Activated naive CD8-positive, alpha-beta T cell treated with anti-CD3 and anti-CD28 coated beads, Interleukin-2, amount 10 ng/mL, durations not matched to agents 7 days and 5 days (primary cell): ENCODE measurements around the gene TBL1X. TPM values are rescaled to one million over a fixed set of nuclear protein-coding genes. Genes with fewer than 3 reads are reported as not detected.

ENCODE experiments used
- ATAC-seq: fragments of 150-1000 bp; cut with Tn5 transposase; one replicate; pipeline ENCODE4 v1.10.0; 2021; ENCODE audit warnings: low read depth, moderate library complexity
- POLR2A ChIA-PET: fragments of 350-600 bp; sonication (Branson Sonifier 250); formaldehyde crosslinking; loops from one replicate; lab custom pipeline; 2021; ENCODE audit warnings: antibody characterized with exemption; lab: Charles Lee
- DNase-seq: peaks from one replicate; pipeline ENCODE4 v3.0.0; 2021
- H3K27ac Mint-ChIP-seq: one replicate; pipeline ENCODE4 v1.8.0; 2022; ENCODE audit warnings: mild to moderate bottlenecking, mixed read lengths
- H3K27me3 Mint-ChIP-seq: one replicate; pipeline ENCODE4 v1.8.0; 2022; ENCODE audit warnings: mild to moderate bottlenecking, moderate library complexity, mixed read lengths
- H3K36me3 Mint-ChIP-seq: one replicate; pipeline ENCODE4 v1.8.0; 2021; ENCODE audit warnings: mild to moderate bottlenecking, mixed read lengths
- H3K4me1 Mint-ChIP-seq: one replicate; pipeline ENCODE4 v1.8.0; 2021; ENCODE audit warnings: mixed read lengths
- H3K4me3 Mint-ChIP-seq: one replicate; pipeline ENCODE4 v1.8.0; 2022; ENCODE audit warnings: mild to moderate bottlenecking, moderate library complexity, mixed read lengths
- H3K9me3 Mint-ChIP-seq: one replicate; pipeline ENCODE4 v1.8.0; 2021; ENCODE audit warnings: mixed read lengths
- total RNA-seq, 2 experiments: library from RNA; stranded (reverse); gene quantifications; one replicate each; pipeline ENCODE4 v1.2.3, GENCODE V29; 2021

The TBL1X gene
- total RNA-seq, 2 experiments from 2014 or later: 29.7 to 31.1 TPM

GRCh38 chrX:9788911-9789310 lies 324.1 kb downstream of the TBL1X start:
- H3K4me1 Mint-ChIP-seq: no peaks in the 10 kb centered on the region
- no peak overlapping the region for H3K27ac Mint-ChIP-seq
- POLR2A ChIA-PET: no interaction called here
- peaks cover 28% of the 10 kb centered on the region for H3K27me3 Mint-ChIP-seq
- H3K9me3 Mint-ChIP-seq: no peaks in the 10 kb centered on the region
- DNase-seq (no peak), ATAC-seq (no peak)
- H3K36me3 Mint-ChIP-seq: no peaks in the 10 kb centered on the region
- no peak overlapping the region for H3K4me3 Mint-ChIP-seq

DNA sequence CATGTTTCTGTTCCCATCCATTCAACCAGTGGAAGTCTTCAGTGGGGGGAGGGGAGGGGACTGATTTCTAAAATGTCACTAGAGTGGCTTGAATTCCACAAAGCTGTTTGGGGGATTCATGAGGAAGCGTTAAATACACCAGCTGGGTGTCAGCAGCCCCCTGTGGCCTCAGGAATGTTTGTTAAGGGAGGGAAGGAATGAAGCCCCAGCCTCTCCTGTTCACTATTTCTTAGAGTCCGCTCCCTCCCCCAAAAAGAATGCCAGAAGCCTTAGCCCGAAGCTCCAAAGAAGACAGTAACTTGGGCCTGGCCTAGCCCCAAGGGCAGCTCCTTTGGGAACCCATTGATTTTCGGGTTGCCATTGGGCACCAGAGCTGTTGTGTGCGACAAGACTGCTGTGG lies 324.7 kb downstream of the TBL1X start:
- Mint-ChIP-seq H3K9me3 (no peaks in the 10 kb centered on the region), H3K27me3 (peaks cover 28% of the 10 kb centered on the region), H3K4me1 (no peaks in the 10 kb centered on the region), H3K27ac (no peak overlapping the region), H3K36me3 (no peaks in the 10 kb centered on the region), H3K4me3 (no peak overlapping the region)
- no peak for DNase-seq
- no peak for ATAC-seq
- POLR2A ChIA-PET: no interaction called here
